Measurements from ENCODE around the gene SCRG1. TPM values are rescaled to one million over a fixed set of nuclear protein-coding genes. Genes with fewer than 3 reads are reported as not detected.

Gene SCRG1
- total and polyA plus RNA-seq, 12 donors, result 0.10 to 0.56 (median 0.26) TPM

- Histone ChIP-seq H3K27me3 (no peaks in the 10 kb centered on the region), H3K4me3 (no peak overlapping the region), H3K4me1 (peaks cover 0 to 6% (median 0%) of the 10 kb centered on the region in 9 donors), H3K27ac (no peak overlapping the region), H3K9me3 (no peaks in the 10 kb centered on the region), H3K36me3 (peaks cover 0 to 5% (median 0%) of the 10 kb centered on the region in 9 donors)
- peak in 2 of 8 donors; percentile 39 to 53 for ATAC-seq
- TF ChIP-seq CTCF (IDR thresholded peaks at IDR 0.05), result peak in 6 of 9 donors; percentile 28 to 56 (median 44)
- no peak for DNase-seq
- intact Hi-C loops (cut with DNase I), result no loop called here
- 55 to 62% methylated on average over 5 of the region's 5 CpGs for WGBS, 2 donors
Observed at GRCh38 chr4:173360587-173361221, 38.2 kb downstream of the SCRG1 start.

GRCh38 chr4:173357939-173358338 lies 41.0 kb downstream of the SCRG1 start:
- no peaks in the 10 kb centered on the region for H3K36me3 ChIP-seq
- no peak for ATAC-seq
- 71 to 78% methylated on average over 2 of the region's 2 CpGs for WGBS, 2 donors
- H3K4me3 ChIP-seq, result no peak overlapping the region
- H3K4me1 ChIP-seq, result peaks cover 0 to 3% (median 0%) of the 10 kb centered on the region in 9 donors
- DNase-seq, result no peak
- no peaks in the 10 kb centered on the region for H3K9me3 ChIP-seq
- no peaks in the 10 kb centered on the region for H3K27me3 ChIP-seq
- no peak overlapping the region for H3K27ac ChIP-seq
- intact Hi-C loops (cut with DNase I), result no loop called here
- TF ChIP-seq CTCF (IDR thresholded peaks at IDR 0.05), result no peak

DNA sequence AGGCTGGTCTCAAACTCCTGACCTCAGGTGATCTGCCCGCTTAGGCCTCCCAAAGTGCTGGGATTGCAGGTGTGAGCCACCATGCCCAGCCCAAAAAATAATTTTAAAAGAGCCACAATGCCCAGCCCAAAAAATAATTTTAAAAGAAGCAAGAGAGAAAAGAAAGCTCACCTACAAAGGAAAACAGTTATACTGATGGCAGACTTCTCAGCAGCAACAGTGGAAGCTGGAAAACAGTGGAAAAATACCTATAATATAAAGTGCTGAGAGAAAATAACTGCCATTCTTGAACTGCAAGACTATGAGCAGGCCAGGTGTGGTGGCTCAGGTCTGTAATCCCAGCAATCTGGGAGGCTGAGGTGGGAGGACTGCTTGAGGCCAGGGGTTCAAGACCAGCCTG lies 51.4 kb downstream of the SCRG1 start:
- Histone ChIP-seq H3K4me1 (peaks cover 0 to 10% (median 0%) of the 10 kb centered on the region in 9 donors), H3K36me3 (no peaks in the 10 kb centered on the region), H3K9me3 (no peaks in the 10 kb centered on the region), H3K27me3 (no peaks in the 10 kb centered on the region), H3K27ac (no peak overlapping the region), H3K4me3 (no peak overlapping the region)
- no peak for TF ChIP-seq CTCF (IDR thresholded peaks at IDR 0.05)
- no peak for ATAC-seq
- 95 to 100% methylated on average over 1 of the region's 1 CpG for WGBS, 2 donors
- no peak for DNase-seq
- intact Hi-C loops (cut with DNase I), result no loop called here

DNA sequence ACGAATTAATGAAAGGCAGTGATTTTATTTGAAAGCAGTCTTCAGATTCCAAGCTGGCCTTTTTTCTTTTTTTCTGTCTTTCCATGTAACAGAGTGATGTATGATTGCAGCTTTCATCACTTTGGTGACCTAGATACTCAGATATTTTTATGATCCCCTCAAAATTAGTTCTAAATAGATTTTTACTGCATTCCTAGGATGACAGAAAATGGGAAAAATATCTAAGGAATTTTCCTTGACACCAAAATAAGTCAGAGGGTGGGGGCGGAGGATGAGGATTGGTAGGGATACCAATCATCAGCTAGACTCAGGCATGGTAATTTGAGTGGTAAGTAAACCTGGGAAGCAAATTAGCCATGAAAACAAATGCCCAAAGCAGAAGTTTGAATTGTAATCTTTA lies 52.8 kb downstream of the SCRG1 start:
- no peak overlapping the region for H3K4me3 ChIP-seq
- DNase-seq, result no peak
- no peak for TF ChIP-seq CTCF (IDR thresholded peaks at IDR 0.05)
- no peaks in the 10 kb centered on the region for H3K36me3 ChIP-seq
- no peak for ATAC-seq
- 48 to 88% methylated on average over 2 of the region's 2 CpGs for WGBS, 2 donors
- intact Hi-C loops (cut with DNase I), result no loop called here
- H3K27ac ChIP-seq, result no peak overlapping the region
- H3K27me3 ChIP-seq, result no peaks in the 10 kb centered on the region
- no peaks in the 10 kb centered on the region for H3K9me3 ChIP-seq
- H3K4me1 ChIP-seq, result peaks cover 0 to 15% (median 0%) of the 10 kb centered on the region in 9 donors
